GM13977 (cell line): ENCODE results near the gene CD53.

Experiments used
- DNase-seq: peaks from one replicate; pipeline ENCODE4 v3.0.0; 2012; ENCODE audit warnings: low spot score
- CTCF ChIP-seq: IDR thresholded peaks from 2 replicates; pipeline ENCODE4 v1.5.1; 2012; ENCODE audit warnings: mild to moderate bottlenecking, control low read depth; ENCODE audit not compliant: insufficient read depth; ENCODE audit errors: extremely low read depth, missing control alignments
- in situ Hi-C: fragments of 300-500 bp; cut with MboI; formaldehyde crosslinking; loops from one replicate; pipeline ENCODE4 v1.12.0; 2022; ENCODE audit warnings: low sequenced_read_pairs, low pct_unique_long_range_greater_than_20kb, mixed read lengths, inconsistent platforms; ENCODE audit not compliant: unreplicated experiment

CD53 gene

GRCh38 chr1:110876748-110877341 lies 3.9 kb downstream of the CD53 start:
- in situ Hi-C loops: no loop called here
- no peak for TF ChIP-seq CTCF

GRCh38 chr1:110877364-110877763 lies 4.4 kb downstream of the CD53 start:
- in situ Hi-C loops: no loop called here
- DNase-seq: no peak

More at GRCh38 chr1:110876748-110877341, 3.9 kb downstream of the CD53 start:
- no peak for DNase-seq

GRCh38 chr1:110877776-110878175 lies 4.8 kb downstream of the CD53 start:
- in situ Hi-C loops: no loop called here
- DNase-seq: no peak
- no peak for TF ChIP-seq CTCF

More at GRCh38 chr1:110877364-110877763, 4.4 kb downstream of the CD53 start:
- no peak for TF ChIP-seq CTCF

GRCh38 chr1:110878591-110878990 lies 5.6 kb downstream of the CD53 start:
- TF ChIP-seq CTCF: no peak
- in situ Hi-C loops: no loop called here
- no peak for DNase-seq

GRCh38 chr1:110878993-110879392 lies 6.0 kb downstream of the CD53 start:
- no peak for DNase-seq
- in situ Hi-C loops: no loop called here

GRCh38 chr1:110879758-110880606 lies 7.0 kb downstream of the CD53 start:
- DNase-seq: peak; percentile 25
- in situ Hi-C loops: no loop called here
- no peak for TF ChIP-seq CTCF

More at GRCh38 chr1:110878993-110879392, 6.0 kb downstream of the CD53 start:
- no peak for TF ChIP-seq CTCF
